Stimulated activated CD8-positive, alpha-beta memory T cell treated with anti-CD3 and anti-CD28 coated beads, Interleukin-2, amount 100 ng/mL, for 1 hour (primary cell): Measurements from ENCODE around the gene SLC47A2.
"Not testable (repeated sequence)": the region's sequence is repeated elsewhere in the genome, so short reads cannot be mapped to it uniquely, and the experiment has no call there.

ENCODE experiments used
- DNase-seq, 2 donors: peaks; one replicate each; pipeline ENCODE4 v3.0.0-alpha.2; 2020; ENCODE audit warnings: low read depth in 2 of 2

SLC47A2 gene

GRCh38 chr17:19716108-19717030 is at the start of gene SLC47A2:
Gene SLC47A2 (minus strand): TSS chr17:19716584. CDS start chr17:19716555, 29 bp downstream.
- no peak for DNase-seq

GRCh38 chr17:19766016-19766415 is 49.6 kb upstream of the SLC47A2 start:
- no peak for DNase-seq

- DNase-seq, result not testable (repeated sequence)
These were observed 47.6 kb upstream of the SLC47A2 start for GRCh38 chr17:19763991-19764390.

GRCh38 chr17:19763416-19763815 is 47.0 kb upstream of the SLC47A2 start:
- no peak for DNase-seq

GRCh38 chr17:19762515-19762961 is 46.2 kb upstream of the SLC47A2 start:
- peak; percentile 24 to 29 for DNase-seq

- no peak for DNase-seq
These were observed 44.4 kb upstream of the SLC47A2 start for GRCh38 chr17:19760746-19761145.

GRCh38 chr17:19759568-19760549 is 43.5 kb upstream of the SLC47A2 start:
- DNase-seq, result no peak

- DNase-seq, result no peak
These were observed 41.3 kb upstream of the SLC47A2 start for GRCh38 chr17:19757536-19758180.

- no peak for DNase-seq
These were observed 40.2 kb upstream of the SLC47A2 start for GRCh38 chr17:19756546-19756945.

GRCh38 chr17:19755821-19756510 is 39.6 kb upstream of the SLC47A2 start:
- no peak for DNase-seq

- no peak for DNase-seq
These were observed 39.0 kb upstream of the SLC47A2 start for GRCh38 chr17:19755392-19755791.

GRCh38 chr17:19753661-19754463 is 37.5 kb upstream of the SLC47A2 start:
- DNase-seq, result no peak

GRCh38 chr17:19753051-19753509 is 36.7 kb upstream of the SLC47A2 start:
- DNase-seq, result no peak

- DNase-seq, result no peak
These were observed 36.0 kb upstream of the SLC47A2 start for GRCh38 chr17:19752216-19753050.

- no peak for DNase-seq
These were observed 34.5 kb upstream of the SLC47A2 start for GRCh38 chr17:19750835-19751234.

GRCh38 chr17:19750020-19750572 is 33.7 kb upstream of the SLC47A2 start:
- no peak for DNase-seq

GRCh38 chr17:19748807-19749193 is 32.4 kb upstream of the SLC47A2 start:
- DNase-seq, result no peak

- no peak for DNase-seq
These were observed 31.7 kb upstream of the SLC47A2 start, which contains the start of gene ALDH3A1 for GRCh38 chr17:19747829-19748806. Gene ALDH3A1 (minus strand): TSS chr17:19748298. CDS start chr17:19745129, 3,169 bp downstream.
